Gastroesophageal sphincter (tissue), 4 donors: ENCODE measurements around the gene VSIG8. TPM values are rescaled to one million over a fixed set of nuclear protein-coding genes. Genes with fewer than 3 reads are reported as not detected.

Source experiments
- ATAC-seq: fragments of 150-250 bp; one replicate; pipeline ENCODE4 v1.9.1; 2016; ENCODE audit warnings: mild to moderate bottlenecking, moderate library complexity
- H3K27ac ChIP-seq, 4 donors: fragments of 200-600 bp; sonication (generic) in 3 of 4; 1 replicate in 3 of 4; 2 replicates in 1 of 4; pipeline ENCODE4 v1.5.1; 2016 to 2019
- H3K27me3 ChIP-seq: fragments of 200-600 bp; sonication (generic); one replicate; pipeline ENCODE4 v1.5.1; 2019
- H3K36me3 ChIP-seq, 2 donors: fragments of 200-600 bp; sonication (generic); one replicate each; pipeline ENCODE4 v1.5.1; 2019; ENCODE audit warnings: control low read depth in 1 of 2
- H3K4me1 ChIP-seq, 3 donors: fragments of 200-600 bp; sonication (generic); 1 replicate in 2 of 3; 2 replicates in 1 of 3; pipeline ENCODE4 v1.5.1; 2016 to 2019; ENCODE audit warnings: control low read depth in 2 of 3
- H3K4me3 ChIP-seq, 2 donors: fragments of 200-600 bp; sonication (generic); one replicate each; pipeline ENCODE4 v1.5.1; 2019; ENCODE audit warnings: mild to moderate bottlenecking in 1 of 2, moderate library complexity in 1 of 2
- H3K9me3 ChIP-seq, 3 donors: fragments of 200-600 bp; sonication (generic); one replicate each; pipeline ENCODE4 v1.5.1; 2017 to 2019; ENCODE audit warnings: control low read depth in 2 of 3
- CTCF ChIP-seq, 4 experiments: fragments of 200-600 bp in 2 of 4; fragments of 450-650 bp in 2 of 4; sonication (generic) in 1 of 4; IDR thresholded peaks; one replicate each; pipeline ENCODE4 v1.5.1; 2017 to 2019; ENCODE audit warnings: antibody characterized with exemption in 4 of 4, mild to moderate bottlenecking in 2 of 4, moderate library complexity in 2 of 4
- EP300 ChIP-seq: sonication (generic); formaldehyde crosslinking; IDR thresholded peaks from one replicate; pipeline ENCODE4 v1.6.1; 2017; ENCODE audit warnings: antibody characterized with exemption, mild to moderate bottlenecking
- POLR2A ChIP-seq, 2 donors: fragments of 450-650 bp; IDR thresholded peaks; one replicate each; pipeline ENCODE4 v1.6.1; 2017; ENCODE audit warnings: antibody characterized with exemption in 2 of 2, mild to moderate bottlenecking in 2 of 2, moderate library complexity in 1 of 2
- POLR2AphosphoS5 ChIP-seq: sonication (generic); formaldehyde crosslinking; IDR thresholded peaks from one replicate; pipeline ENCODE4 v1.6.1; 2017; ENCODE audit warnings: antibody characterized with exemption
- whole genome bisulfite sequencing, 2 donors: methylation state at CpG; one replicate each; pipeline ENCODE4 v1.1.5; 2018; ENCODE audit warnings: low coverage in 1 of 2; 5-methylcytosine and 5-hydroxymethylcytosine counted together
- total RNA-seq, 4 donors: library from RNA; depleted of rRNA; stranded (reverse); fragments of >200 nt; gene quantifications; one replicate each; pipeline ENCODE4 v1.1.0, GENCODE V29; 2016

Gene VSIG8
- total RNA-seq, 4 donors from 2014 or later: not detected

DNA sequence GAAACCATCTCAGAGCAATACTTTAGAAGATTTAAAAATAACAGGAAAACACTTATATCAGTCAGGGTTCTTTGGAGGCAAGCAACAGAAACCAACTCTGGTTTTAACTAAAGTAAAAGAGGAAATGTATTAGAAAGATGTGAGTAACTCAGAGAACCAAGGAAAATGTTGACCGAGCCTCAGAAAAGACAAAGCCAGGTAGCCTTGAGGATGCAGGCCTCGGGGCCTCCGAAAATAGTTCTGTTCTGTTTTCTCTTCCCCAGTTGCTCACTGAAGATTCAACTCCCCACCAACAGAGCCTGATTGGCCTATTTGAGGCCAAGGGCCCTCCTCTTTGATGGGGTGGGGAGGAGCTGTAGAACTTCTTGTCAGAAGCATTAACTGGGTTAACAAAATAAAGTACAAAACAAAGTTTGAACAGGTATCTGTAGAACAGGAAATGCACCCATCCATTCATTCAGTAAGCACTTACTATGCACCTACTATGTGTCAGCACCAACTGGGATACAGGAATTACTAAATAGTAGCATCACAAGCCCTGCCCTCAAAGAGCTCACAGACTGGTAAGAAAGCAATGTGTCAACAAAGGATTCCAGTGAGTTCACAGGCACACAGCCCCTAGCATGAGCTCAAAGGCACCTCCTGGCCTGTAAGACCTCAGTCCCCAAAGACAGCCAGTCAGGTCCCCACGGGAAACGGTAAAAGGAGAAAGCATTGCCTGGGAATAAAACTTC, 23.2 kb downstream of the VSIG8 start:
- H3K36me3 ChIP-seq: peaks cover 0 to 71% of the 10 kb centered on the region in 2 donors
- WGBS, 2 donors: 89 to 92% methylated on average over 3 to 5 of the region's 5 CpGs
- TF ChIP-seq EP300 (no peak), POLR2A (IDR thresholded peaks at IDR 0.05) (no peak), CTCF (IDR thresholded peaks at IDR 0.05) (no peak), POLR2AphosphoS5 (no peak)
- H3K9me3 ChIP-seq: no peaks in the 10 kb centered on the region
- no peak for ATAC-seq
- H3K4me1 ChIP-seq: no peaks in the 10 kb centered on the region
- H3K4me3 ChIP-seq: no peak overlapping the region
- no peak overlapping the region for H3K27ac ChIP-seq
- H3K27me3 ChIP-seq: no peaks in the 10 kb centered on the region

GRCh38 chr1:159838715-159839114, 23.7 kb downstream of the VSIG8 start:
- no peaks in the 10 kb centered on the region for H3K4me1 ChIP-seq
- no peaks in the 10 kb centered on the region for H3K9me3 ChIP-seq
- no peaks in the 10 kb centered on the region for H3K27me3 ChIP-seq
- H3K27ac ChIP-seq: no peak overlapping the region
- TF ChIP-seq POLR2A (IDR thresholded peaks at IDR 0.05) (no peak), CTCF (IDR thresholded peaks at IDR 0.05) (no peak), EP300 (no peak), POLR2AphosphoS5 (no peak)
- peaks cover 0 to 71% of the 10 kb centered on the region in 2 donors for H3K36me3 ChIP-seq
- H3K4me3 ChIP-seq: no peak overlapping the region
- WGBS, 2 donors: 88 to 100% methylated on average over 1 of the region's 1 CpG
- ATAC-seq: no peak

DNA sequence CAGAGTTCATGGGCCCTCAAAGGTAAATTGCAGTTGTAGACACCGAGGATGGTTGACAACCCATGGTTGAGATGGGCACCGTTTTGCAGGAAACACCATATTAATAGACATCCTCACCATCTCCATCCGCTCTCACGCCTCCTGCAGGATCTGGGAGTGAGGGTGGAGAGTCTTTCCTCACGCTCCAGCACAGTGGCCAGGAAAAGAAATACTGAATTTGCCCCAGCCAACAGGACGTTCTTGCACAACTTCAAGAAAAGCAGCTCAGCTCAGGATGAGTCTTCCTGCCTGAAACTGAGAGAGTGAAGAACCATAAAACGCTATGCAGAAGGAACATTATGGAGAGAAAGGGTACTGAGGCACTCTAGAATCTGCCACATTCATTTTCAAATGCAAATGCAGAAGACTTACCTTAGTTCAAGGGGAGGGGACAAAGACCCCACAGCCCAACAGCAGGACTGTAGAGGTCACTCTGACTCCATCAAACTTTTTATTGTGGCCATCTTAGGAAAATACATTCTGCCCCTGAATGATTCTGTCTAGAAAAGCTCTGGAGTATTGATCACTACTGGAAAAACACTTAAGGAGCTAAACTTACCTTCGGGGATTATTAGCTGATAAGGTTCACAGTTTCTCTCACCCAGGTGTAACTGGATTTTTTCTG, 26.5 kb downstream of the VSIG8 start:
- TF ChIP-seq EP300 (no peak), CTCF (IDR thresholded peaks at IDR 0.05) (peak in 1 of 4 experiments; percentile 20)
- Histone ChIP-seq H3K27me3 (no peaks in the 10 kb centered on the region), H3K4me1 (no peaks in the 10 kb centered on the region), H3K36me3 (peaks cover 0 to 59% of the 10 kb centered on the region in 2 donors), H3K9me3 (no peaks in the 10 kb centered on the region), H3K4me3 (no peak overlapping the region), H3K27ac (no peak overlapping the region)
- WGBS, 2 donors: 84 to 90% methylated on average over 7 to 8 of the region's 8 CpGs
- ATAC-seq: no peak

DNA sequence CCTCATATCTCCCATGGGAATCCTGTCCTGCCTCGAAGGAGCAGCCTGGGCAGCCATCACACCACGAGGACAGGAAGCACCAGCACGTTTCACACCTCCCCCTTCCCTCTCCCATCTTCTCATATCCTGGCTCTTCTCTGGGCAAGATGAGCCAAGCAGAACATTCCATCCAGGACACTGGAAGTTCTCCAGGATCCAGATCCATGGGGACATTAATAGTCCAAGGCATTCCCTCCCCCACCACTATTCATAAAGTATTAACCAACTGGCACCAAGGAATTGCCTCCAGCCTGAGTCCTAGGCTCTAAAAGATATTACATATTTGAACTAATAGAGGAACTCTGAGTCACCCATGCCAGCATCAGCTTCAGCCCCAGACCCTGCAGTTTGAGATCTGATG, 27.1 kb downstream of the VSIG8 start:
- ATAC-seq: no peak
- no peaks in the 10 kb centered on the region for H3K9me3 ChIP-seq
- H3K4me1 ChIP-seq: no peaks in the 10 kb centered on the region
- peaks cover 0 to 53% of the 10 kb centered on the region in 2 donors for H3K36me3 ChIP-seq
- H3K4me3 ChIP-seq: no peak overlapping the region
- H3K27me3 ChIP-seq: no peaks in the 10 kb centered on the region
- no peak overlapping the region for H3K27ac ChIP-seq
- WGBS, 2 donors: 45% methylated on average over 3 of the region's 3 CpGs; no CpG with 5 or more reads in 1 of the 2 donors
- TF ChIP-seq CTCF (IDR thresholded peaks at IDR 0.05) (no peak), POLR2A (IDR thresholded peaks at IDR 0.05) (no peak), POLR2AphosphoS5 (no peak), EP300 (no peak)

DNA sequence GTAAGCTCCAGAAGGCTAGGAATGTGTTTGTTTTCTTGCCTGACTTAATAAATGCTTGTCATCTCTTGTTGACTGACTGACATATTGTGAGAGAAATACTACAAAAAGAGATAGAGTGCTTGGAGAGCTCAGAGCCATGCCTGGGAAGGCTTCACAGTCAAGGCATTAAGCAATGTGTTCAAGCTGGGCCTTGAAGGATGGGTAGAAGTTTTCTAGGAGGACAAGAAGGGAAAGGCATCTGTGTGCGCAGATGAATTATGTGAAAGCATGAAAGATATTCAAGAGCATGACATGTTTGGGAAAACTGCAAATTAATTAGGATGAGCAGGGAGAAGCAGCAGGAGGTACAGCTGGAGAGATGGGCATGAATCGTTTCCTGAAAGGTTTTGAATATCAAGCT, 30.1 kb downstream of the VSIG8 start:
- ATAC-seq: no peak
- no peaks in the 10 kb centered on the region for H3K27me3 ChIP-seq
- WGBS, 2 donors: 80 to 86% methylated on average over 1 to 2 of the region's 2 CpGs
- TF ChIP-seq POLR2AphosphoS5 (no peak), POLR2A (IDR thresholded peaks at IDR 0.05) (no peak), EP300 (no peak), CTCF (IDR thresholded peaks at IDR 0.05) (no peak)
- peaks cover 0 to 27% of the 10 kb centered on the region in 2 donors for H3K36me3 ChIP-seq
- H3K4me1 ChIP-seq: no peaks in the 10 kb centered on the region
- no peak overlapping the region for H3K27ac ChIP-seq
- H3K4me3 ChIP-seq: no peak overlapping the region
- H3K9me3 ChIP-seq: no peaks in the 10 kb centered on the region
